Stimulated activated CD4-positive, alpha-beta T cell treated with anti-CD3 and anti-CD28 coated beads, TNF-alpha, amount 100 ng/mL, for 1 hour (primary cell): ENCODE data around the gene PPEF2.
"Not testable (repeated sequence)": the region's sequence is repeated elsewhere in the genome, so short reads cannot be mapped to it uniquely, and the experiment has no call there.

Experiments used
- DNase-seq, 3 donors: peaks; one replicate each; pipeline ENCODE4 v3.0.0-alpha.2; 2020; ENCODE audit warnings: low read depth in 3 of 3, low spot score in 1 of 3

Gene PPEF2

GRCh38 chr4:75898536-75898935 is 3.7 kb downstream of the PPEF2 start:
- DNase-seq, result no peak

DNA sequence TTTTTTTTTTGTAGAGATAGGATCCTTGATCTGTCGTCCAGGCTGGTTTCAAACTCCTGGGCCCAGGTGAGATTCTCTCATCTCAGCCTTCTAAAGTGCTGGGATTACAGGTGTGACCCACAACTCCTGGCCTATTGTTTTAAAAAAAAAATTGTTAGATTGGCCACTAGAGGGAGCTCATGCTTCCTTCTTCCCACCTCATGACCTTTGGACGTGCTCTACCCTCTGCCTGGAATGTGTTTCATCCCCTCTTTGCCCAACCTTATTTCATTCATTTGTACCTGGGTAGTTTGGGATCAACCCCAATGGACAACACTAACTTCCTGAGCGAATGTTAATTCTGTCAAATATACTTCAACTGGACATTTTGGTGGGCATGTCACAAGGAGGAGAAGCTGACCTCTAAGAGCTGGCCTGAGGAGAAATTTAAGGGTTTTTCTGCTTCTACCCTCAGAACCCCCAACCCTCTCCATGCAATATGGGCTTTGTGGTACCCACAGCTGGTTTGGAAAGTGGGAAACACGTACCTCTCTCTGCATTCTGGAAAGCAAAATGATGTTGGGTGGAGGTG is 6.4 kb downstream of the PPEF2 start:
- no peak for DNase-seq

DNA sequence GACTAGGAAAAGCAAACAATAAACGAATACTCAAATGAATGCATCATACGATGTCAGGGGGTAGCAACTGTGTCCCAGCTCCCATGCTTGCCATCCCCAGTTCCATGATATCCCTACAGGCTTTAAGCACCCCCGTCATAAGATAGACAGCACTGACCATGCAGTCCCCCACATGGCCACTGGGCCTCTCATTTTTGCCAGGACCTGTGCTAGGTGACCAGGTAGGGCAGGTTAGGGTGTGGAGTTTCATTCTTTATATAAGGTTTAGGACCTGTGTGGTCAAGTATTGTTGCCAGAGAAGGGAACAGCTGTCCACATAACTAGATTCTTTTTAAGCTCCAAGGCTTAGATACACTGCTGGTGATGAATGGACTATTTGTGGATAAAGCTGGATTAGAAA is 9.7 kb downstream of the PPEF2 start:
- DNase-seq, result no peak

DNA sequence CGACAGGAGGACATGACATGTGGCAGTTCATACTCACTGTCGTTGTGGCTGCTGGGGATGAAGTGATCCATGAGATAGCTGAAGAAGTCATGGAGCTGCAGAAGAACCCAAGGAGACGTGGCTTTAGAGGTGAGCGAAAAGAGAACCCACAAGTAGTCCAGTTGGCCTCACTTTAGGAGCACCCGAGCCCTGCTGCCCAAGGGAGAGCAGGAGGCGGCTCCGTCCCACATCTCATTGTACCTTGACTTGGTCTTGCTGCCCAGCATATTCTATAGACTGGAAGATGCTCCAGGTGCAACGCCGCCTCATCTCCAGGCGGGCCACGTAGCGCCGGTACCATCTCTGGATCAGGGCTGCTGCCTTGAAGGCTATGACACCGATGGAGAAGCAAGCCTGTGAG is 10.6 kb downstream of the PPEF2 start:
- DNase-seq, result no peak

GRCh38 chr4:75889537-75890199 is 12.6 kb downstream of the PPEF2 start:
- no peak for DNase-seq

- no peak for DNase-seq
Observed at GRCh38 chr4:75886104-75886503, 16.1 kb downstream of the PPEF2 start.

DNA sequence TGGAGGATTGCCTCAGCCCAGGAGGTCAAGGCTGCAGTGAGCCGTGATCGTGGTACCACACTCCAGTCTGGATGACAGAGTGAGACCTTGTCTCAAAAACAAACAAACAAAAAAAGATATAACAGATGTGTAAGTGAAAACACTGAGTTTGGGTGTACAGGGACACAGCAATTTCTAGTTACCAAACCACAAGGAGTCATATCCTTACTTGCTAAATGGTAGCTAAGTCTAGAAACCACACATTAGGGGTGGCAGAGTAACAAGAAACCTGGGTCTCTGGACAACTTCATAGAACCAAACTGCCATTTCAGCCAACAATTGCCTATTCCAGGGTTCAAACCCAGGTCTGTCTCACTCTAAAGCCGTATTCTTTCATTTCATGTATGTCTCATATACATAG is 20.8 kb downstream of the PPEF2 start:
- DNase-seq, result no peak

DNA sequence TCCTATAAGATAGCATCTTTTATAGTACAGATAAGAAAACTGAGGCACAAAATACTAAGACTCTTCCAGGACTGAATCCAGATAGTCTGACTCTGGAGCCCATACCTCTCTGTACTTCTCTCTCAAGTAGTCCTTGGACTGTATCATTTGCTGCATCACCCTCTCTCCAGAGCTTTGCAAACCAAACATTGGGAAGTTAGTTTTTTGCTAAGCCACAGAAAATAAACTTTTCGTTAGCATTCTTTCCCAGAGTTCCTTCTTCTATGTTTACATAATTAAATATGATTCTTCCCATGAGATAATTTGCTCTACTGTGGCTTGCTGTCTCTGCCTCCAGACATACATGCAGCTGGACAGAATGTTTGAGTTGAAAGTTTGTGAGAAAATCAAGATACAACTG is 22.0 kb downstream of the PPEF2 start:
- DNase-seq, result no peak

DNA sequence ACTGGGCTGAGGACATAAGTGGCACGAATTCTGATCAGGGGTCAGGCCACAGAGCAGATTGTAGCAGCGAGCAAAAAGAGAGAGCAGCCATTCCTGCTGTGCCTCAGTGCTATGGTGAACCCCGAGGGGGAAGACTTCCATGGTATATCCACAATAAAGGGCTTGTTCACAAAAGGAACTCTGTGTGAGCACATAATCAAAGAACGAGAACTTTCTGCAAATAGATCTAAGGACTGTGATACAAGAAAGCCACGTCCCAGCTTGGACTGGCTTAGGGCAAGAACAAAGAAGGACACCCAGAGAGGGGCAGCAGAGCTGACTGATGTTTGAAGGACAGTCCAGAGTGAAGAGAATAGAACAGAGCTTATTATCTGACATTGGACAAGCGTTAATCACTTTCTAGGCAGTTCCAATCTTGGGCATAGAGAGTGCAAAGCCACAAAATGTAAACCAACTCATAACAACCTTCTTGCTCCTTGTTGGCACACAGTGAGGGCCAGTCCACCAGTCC is 24.0 kb downstream of the PPEF2 start:
- DNase-seq, result no peak

GRCh38 chr4:75876218-75876617 is 26.0 kb downstream of the PPEF2 start:
- no peak for DNase-seq

DNA sequence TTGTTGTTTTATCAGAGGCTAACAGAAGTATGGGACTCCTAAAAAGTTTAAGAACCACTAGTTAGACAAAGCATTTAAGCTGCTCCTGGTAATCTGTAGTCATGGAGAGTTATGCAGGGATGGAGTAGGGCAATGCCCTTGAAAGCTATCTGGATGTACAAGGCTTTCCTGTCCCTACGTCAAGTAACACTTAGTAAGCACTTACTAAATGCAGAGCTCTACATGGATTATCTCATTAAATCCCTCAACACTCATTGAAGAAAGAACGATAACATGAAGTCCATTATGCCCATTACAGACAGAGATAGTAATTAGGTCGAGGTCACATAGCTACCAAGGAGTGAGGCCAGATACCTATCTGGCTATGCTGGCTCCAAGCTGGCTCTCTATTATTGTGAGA is 33.2 kb downstream of the PPEF2 start:
- DNase-seq, result no peak

GRCh38 chr4:75867130-75867529 is 35.1 kb downstream of the PPEF2 start:
- no peak for DNase-seq

GRCh38 chr4:75860606-75861005 is 41.6 kb downstream of the PPEF2 start:
- no peak for DNase-seq

- no peak for DNase-seq
Observed at GRCh38 chr4:75858721-75859120, 43.5 kb downstream of the PPEF2 start.

- no peak for DNase-seq
Observed at GRCh38 chr4:75849461-75849860, 52.8 kb downstream of the PPEF2 start.

- DNase-seq, result no peak
Observed at GRCh38 chr4:75848891-75849290, 53.4 kb downstream of the PPEF2 start.

GRCh38 chr4:75848171-75848760 is 54.0 kb downstream of the PPEF2 start:
- DNase-seq, result not testable (repeated sequence)

GRCh38 chr4:75845992-75846391 is 56.3 kb downstream of the PPEF2 start:
- DNase-seq, result no peak

DNA sequence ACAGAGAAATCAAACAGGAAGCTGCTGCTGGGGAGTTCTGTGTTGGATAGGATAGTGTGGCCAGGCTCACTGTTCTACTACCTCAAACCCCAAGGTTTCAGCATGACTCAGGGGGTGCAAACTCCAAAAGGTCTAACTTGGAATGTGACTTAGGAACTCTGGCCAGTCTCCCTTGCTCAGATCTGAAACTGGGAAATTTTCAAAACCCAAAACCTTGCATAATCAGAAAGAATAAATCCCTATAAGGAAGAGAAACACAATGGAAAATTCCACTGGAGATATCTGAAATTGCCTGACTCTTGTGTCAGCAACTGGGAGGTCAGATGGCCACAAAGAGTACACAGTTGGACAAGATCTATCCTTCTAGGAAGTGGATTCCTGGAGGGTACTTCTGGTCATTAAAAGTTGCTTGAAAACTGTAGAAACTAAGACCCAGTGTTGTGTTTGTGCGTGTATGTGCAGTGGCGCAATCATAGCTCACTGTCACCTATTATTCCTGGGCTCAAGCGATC is 58.0 kb downstream of the PPEF2 start:
- no peak for DNase-seq

GRCh38 chr4:75843596-75843995 is 58.7 kb downstream of the PPEF2 start:
- DNase-seq, result no peak

GRCh38 chr4:75841641-75842520 is 60.4 kb downstream of the PPEF2 start:
- DNase-seq, result no peak

- DNase-seq, result no peak
Observed at GRCh38 chr4:75834772-75835154, 67.5 kb downstream of the PPEF2 start.
